EH (cell line): Measurements from ENCODE around the gene BAZ1B.
"Not testable (repeated sequence)": the region's sequence is repeated elsewhere in the genome, so short reads cannot be mapped to it uniquely, and the experiment has no call there.

Experiments
- DNase-seq: peaks from one replicate; pipeline ENCODE4 v3.0.0-alpha.2; 2015; ENCODE audit warnings: low read depth

The BAZ1B gene

GRCh38 chr7:73522105-73522872 lies at the start of gene BAZ1B:
BAZ1B (minus strand) TSS chr7:73522293; CDS start chr7:73521933, 360 bp downstream.
- DNase-seq = peak; percentile 98

GRCh38 chr7:73570977-73571376 lies 48.9 kb upstream of the BAZ1B start:
- DNase-seq = no peak

- DNase-seq = no peak
These were observed 48.4 kb upstream of the BAZ1B start for GRCh38 chr7:73570521-73570920.

GRCh38 chr7:73569042-73569608 lies 47.0 kb upstream of the BAZ1B start:
- no peak for DNase-seq

GRCh38 chr7:73567846-73568685 lies 46.0 kb upstream of the BAZ1B start:
- DNase-seq = no peak

GRCh38 chr7:73567140-73567539 lies 45.0 kb upstream of the BAZ1B start:
- no peak for DNase-seq

GRCh38 chr7:73566431-73566830 lies 44.3 kb upstream of the BAZ1B start:
- not testable (repeated sequence) for DNase-seq

GRCh38 chr7:73565675-73566340 lies 43.7 kb upstream of the BAZ1B start:
- DNase-seq = no peak

- peak; percentile 88 for DNase-seq
These were observed 38.2 kb upstream of the BAZ1B start for GRCh38 chr7:73560109-73560835.

- peak; percentile 68 for DNase-seq
These were observed 35.5 kb upstream of the BAZ1B start, which contains the start of gene BCL7B for GRCh38 chr7:73557397-73558257. BCL7B (minus strand) TSS chr7:73557690; CDS start chr7:73557578, 112 bp downstream.

GRCh38 chr7:73557108-73557396 lies 35.0 kb upstream of the BAZ1B start:
- peak; percentile 95 for DNase-seq

- no peak for DNase-seq
These were observed 34.4 kb upstream of the BAZ1B start for GRCh38 chr7:73556208-73557107.

GRCh38 chr7:73555411-73555982 lies 33.4 kb upstream of the BAZ1B start:
- DNase-seq = peak; percentile 46

- not testable (repeated sequence) for DNase-seq
These were observed 28.0 kb upstream of the BAZ1B start for GRCh38 chr7:73550093-73550492.

- no peak for DNase-seq
These were observed 27.1 kb upstream of the BAZ1B start for GRCh38 chr7:73549176-73549575.

- DNase-seq = no peak
These were observed 25.7 kb upstream of the BAZ1B start for GRCh38 chr7:73547841-73548240.

GRCh38 chr7:73544678-73545077 lies 22.6 kb upstream of the BAZ1B start:
- no peak for DNase-seq

GRCh38 chr7:73541722-73542121 lies 19.6 kb upstream of the BAZ1B start:
- DNase-seq = no peak

- DNase-seq = no peak
These were observed 17.6 kb upstream of the BAZ1B start for GRCh38 chr7:73539709-73540108.
